ENCODE data around the gene KLHL34.

The KLHL34 gene

GRCh38 chrX:21658152-21658737, at the start of gene KLHL34:
TSS of gene KLHL34 (minus strand) at chrX:21658330. CDS start at chrX:21657788, 542 bp downstream.
- DNase-seq = no peak

- no peak for DNase-seq
These were observed 47.1 kb upstream of the KLHL34 start for GRCh38 chrX:21705225-21705624.

- DNase-seq = no peak
These were observed 44.6 kb upstream of the KLHL34 start for GRCh38 chrX:21702725-21703124.

GRCh38 chrX:21700967-21701366, 42.8 kb upstream of the KLHL34 start:
- DNase-seq = no peak

- no peak for DNase-seq
These were observed 42.1 kb upstream of the KLHL34 start for GRCh38 chrX:21700275-21700674.

- no peak for DNase-seq
These were observed 41.0 kb upstream of the KLHL34 start for GRCh38 chrX:21699136-21699535.

GRCh38 chrX:21698272-21698671, 40.1 kb upstream of the KLHL34 start:
- DNase-seq = no peak

GRCh38 chrX:21691512-21692018, 33.4 kb upstream of the KLHL34 start:
- DNase-seq = no peak

- DNase-seq = no peak
These were observed 25.8 kb upstream of the KLHL34 start for GRCh38 chrX:21683941-21684340.

GRCh38 chrX:21678048-21678612, 20.0 kb upstream of the KLHL34 start:
- no peak for DNase-seq

- no peak for DNase-seq
These were observed 17.8 kb upstream of the KLHL34 start for GRCh38 chrX:21675931-21676330.

GRCh38 chrX:21674430-21675186, 16.5 kb upstream of the KLHL34 start:
- no peak for DNase-seq

- DNase-seq = no peak
These were observed 8.5 kb upstream of the KLHL34 start for GRCh38 chrX:21666679-21667078.

GRCh38 chrX:21666252-21666651, 8.1 kb upstream of the KLHL34 start:
- no peak for DNase-seq

- no peak for DNase-seq
These were observed 4.6 kb upstream of the KLHL34 start for GRCh38 chrX:21662761-21663160.

GRCh38 chrX:21661316-21661715, 3.2 kb upstream of the KLHL34 start:
- no peak for DNase-seq

- DNase-seq = no peak
These were observed 2.0 kb upstream of the KLHL34 start for GRCh38 chrX:21660156-21660555.

GRCh38 chrX:21659320-21659719, 1.2 kb upstream of the KLHL34 start:
- no peak for DNase-seq

GRCh38 chrX:21658746-21659145, 616 bp upstream of the KLHL34 start:
- DNase-seq = no peak

GRCh38 chrX:21657318-21658151, 595 bp downstream of the KLHL34 start:
- no peak for DNase-seq

GRCh38 chrX:21656587-21657317, 1.4 kb downstream of the KLHL34 start:
- no peak for DNase-seq

- DNase-seq = no peak
These were observed 2.1 kb downstream of the KLHL34 start for GRCh38 chrX:21655901-21656586.

Measured in NCI-H2171 (cell line).